Inferior parietal cortex (tissue), 1 donor: ENCODE measurements around the gene CACFD1.
"Not testable (repeated sequence)": the region's sequence is repeated elsewhere in the genome, so short reads cannot be mapped to it uniquely, and the experiment has no call there.

Experiments used
- DNase-seq: peaks from one replicate; pipeline ENCODE4 v3.0.0-alpha.2; 2016; ENCODE audit errors: extremely low spot score

The CACFD1 gene

DNA sequence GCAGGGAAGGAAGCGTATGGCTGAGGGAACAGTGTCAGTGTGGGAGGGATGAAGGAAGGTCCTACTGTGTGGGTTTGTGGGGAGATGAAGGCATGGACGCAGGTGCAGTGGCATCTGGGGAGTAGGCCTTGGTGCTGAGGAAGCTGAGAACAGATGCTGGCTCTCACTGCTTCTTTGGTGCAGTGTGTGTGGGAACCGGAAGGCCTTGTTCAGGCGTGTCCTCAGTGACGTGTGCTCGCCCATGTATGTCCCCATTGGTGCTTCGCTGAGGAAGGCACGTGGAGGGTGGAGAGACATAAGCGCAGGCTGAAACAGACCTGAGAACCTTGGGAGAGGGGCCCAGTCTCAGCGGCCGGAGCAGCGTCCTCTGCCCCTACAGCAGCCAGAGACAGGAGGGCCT, 18.9 kb upstream of the CACFD1 start:
- no peak for DNase-seq

DNA sequence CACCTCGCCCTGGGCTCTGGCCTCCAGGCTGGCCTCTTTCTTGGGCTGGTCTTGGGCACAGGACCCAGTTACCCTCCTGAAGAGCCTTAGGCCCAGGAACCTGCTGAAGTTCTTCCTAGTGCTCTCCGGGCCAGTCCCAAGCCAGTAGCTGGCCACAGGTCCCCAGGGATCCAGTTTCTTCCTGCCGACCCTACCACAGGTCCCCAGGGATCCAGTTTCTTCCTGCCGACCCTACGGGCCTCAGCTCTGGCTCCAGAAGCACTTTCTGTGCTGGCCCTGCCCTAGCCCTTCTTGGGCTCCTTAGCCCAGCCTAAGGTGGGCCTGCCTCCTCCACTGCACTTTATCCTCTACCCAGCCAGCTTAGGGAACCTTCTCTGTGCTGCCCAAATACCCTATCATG, 18.2 kb upstream of the CACFD1 start:
- DNase-seq, result no peak

DNA sequence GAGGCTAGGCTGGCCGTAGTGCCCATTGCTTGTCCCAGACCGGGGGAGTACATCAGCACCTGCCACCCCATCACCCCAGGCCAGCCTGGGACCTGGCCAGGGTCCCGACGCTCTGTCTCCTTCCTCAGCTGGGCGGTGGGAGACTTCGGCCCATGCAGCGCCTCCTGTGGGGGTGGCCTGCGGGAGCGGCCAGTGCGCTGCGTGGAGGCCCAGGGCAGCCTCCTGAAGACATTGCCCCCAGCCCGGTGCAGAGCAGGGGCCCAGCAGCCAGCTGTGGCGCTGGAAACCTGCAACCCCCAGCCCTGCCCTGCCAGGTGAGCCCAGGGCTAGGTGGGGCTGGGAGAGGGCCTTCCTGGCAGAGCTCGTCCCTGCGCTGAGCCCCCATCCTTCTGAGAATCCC, 16.5 kb upstream of the CACFD1 start:
- no peak for DNase-seq

DNA sequence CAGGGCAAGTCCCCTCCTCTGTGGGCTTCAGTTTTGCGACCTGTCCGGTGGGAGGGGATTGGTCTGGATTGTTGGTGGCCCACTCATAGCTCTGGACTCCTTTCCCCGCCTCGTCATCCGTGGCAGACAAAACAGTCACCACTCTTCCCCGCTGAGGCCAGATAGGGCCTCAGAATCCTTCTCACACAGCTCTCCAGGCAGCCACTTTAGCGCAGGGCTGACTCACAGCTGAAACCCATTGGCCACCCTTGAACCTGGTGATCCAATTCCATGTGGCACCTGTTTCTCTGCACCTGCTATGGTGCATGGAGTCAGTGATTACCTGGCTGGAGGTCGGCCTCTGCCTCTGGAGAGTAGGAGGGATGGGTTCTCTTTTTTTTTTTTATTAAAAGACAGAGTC, 15.8 kb upstream of the CACFD1 start:
- DNase-seq, result no peak

DNA sequence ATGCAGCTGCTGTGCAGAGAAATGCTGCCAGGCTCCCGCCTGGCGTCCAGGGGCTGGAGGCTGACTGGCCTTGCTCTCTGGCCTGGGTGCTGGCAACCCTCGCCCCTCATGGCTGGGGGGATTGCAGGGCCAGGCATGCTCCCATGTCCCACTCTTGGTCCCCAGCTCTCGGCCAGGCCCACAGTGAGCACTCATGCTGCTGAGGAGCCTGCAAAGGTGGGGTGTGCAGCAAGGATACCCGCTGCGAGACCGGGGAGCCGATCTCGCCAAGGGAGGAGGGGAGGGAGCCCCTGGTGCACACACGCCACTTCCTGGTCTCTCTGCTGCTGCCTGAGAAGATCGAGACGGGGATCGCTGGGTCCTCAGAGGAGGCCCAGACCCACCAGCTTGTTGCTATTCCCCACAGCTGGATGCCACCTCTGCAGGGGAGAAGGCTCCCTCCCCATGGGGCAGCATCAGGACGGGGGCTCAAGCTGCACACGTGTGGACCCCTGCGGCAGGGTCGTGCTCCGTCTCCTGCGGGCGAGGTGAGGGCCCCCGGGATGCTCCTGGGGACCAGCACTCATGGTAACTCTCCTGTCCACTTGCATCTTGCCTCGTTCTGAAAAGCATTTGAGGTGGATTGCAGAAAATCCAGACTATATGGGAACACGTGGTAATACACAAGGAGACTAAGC, 14.3 kb upstream of the CACFD1 start:
- no peak for DNase-seq

DNA sequence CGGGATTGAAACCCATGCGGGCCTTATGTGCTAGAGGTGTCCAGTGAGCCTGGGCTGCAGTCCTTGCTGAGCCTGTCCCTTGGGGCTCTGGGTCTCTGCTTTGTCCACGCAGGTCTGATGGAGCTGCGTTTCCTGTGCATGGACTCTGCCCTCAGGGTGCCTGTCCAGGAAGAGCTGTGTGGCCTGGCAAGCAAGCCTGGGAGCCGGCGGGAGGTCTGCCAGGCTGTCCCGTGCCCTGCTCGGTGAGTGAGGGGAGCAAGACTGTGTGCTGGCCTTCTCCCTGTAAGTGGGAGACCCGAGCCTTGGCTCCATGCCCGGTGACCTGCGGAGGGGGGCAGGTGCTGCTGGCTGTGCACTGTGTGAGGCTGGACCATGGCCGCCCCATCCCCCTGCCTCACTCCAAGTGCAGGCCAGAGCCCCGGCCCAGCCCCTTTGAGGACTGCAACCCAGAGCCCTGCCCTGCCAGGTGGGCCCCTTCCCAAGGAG, 11.2 kb upstream of the CACFD1 start:
- DNase-seq, result no peak

DNA sequence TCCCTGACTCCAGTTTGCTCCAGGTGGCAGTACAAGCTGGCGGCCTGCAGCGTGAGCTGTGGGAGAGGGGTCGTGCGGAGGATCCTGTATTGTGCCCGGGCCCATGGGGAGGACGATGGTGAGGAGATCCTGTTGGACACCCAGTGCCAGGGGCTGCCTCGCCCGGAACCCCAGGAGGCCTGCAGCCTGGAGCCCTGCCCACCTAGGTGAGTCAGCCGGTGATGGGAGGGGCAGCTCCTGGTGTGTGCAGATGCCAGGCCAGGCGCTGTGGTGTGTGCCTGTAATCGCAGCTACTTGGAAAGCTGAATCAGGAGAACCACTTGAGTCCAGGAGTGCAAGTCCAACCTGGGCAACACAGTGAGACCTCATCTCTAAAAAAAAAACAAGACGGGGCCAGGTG, 10.0 kb upstream of the CACFD1 start:
- DNase-seq, result no peak

DNA sequence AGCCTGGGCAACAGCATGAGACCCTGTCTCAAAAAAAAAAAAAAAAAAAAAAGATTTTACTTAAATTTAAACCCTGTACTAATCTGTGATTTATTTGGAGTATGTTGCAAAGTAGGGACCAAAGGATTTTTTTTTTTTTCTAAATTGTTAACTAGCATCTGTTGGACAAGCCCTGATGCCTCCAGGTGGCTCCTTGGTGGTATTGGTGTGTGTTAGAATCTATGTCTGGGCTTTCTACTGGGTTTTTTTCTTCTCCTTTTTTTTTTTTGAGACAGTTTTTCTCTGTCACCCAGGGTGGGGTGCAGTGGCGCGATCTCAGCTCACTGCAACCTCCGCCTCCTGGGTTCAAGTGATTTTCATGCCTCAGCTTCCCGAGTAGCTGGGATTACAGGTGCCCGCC, 7.9 kb upstream of the CACFD1 start:
- DNase-seq, result not testable (repeated sequence)

DNA sequence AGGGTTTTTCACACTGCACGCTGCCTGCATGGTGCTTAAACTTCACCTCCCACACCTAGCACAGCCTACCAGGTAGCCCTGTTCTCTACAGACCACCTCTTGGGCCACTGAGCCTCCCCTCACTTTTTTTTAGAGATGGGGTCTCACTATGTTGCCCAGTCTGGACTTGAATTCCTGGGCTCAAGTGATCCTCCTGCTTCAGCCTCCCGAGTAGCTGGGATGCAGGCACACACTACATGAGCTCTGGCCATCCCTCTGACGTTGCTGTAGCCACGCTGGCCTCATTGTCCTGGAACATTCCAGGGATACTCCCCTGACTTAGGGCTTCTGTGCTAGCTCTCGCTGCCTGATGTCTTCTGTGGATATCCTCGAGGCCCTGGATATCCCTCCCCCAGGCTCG, 7.2 kb upstream of the CACFD1 start:
- no peak for DNase-seq

DNA sequence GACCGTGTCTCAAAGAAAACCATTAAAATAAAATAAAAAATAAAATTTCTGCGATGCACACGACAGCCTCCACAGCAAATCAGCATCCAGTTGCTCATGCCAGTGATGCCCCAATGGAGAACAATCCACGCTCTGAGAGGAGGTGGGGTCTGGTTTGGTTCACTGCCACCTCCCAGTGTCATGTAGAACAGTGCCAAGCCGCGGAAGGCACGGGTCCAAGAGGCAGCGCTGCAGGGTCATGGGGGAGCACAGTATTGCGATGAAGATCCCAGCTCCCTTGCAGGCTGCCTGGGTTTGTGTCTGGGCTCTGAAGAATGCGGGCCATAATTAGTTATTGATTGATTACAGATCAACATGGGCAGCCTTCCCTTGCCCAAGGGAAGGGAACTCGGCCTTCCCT, 6.1 kb upstream of the CACFD1 start:
- DNase-seq, result no peak

DNA sequence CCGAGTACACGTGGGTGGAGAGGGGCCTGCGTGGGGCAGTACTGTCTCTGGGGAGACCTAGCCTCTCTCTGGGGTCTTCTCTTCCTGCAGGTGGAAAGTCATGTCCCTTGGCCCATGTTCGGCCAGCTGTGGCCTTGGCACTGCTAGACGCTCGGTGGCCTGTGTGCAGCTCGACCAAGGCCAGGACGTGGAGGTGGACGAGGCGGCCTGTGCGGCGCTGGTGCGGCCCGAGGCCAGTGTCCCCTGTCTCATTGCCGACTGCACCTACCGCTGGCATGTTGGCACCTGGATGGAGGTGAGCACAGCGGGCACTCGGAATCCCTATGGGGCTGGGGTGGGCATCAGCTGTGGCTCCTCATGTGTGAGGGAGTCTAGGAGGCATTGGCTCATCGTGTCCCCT, 5.5 kb upstream of the CACFD1 start:
- no peak for DNase-seq

DNA sequence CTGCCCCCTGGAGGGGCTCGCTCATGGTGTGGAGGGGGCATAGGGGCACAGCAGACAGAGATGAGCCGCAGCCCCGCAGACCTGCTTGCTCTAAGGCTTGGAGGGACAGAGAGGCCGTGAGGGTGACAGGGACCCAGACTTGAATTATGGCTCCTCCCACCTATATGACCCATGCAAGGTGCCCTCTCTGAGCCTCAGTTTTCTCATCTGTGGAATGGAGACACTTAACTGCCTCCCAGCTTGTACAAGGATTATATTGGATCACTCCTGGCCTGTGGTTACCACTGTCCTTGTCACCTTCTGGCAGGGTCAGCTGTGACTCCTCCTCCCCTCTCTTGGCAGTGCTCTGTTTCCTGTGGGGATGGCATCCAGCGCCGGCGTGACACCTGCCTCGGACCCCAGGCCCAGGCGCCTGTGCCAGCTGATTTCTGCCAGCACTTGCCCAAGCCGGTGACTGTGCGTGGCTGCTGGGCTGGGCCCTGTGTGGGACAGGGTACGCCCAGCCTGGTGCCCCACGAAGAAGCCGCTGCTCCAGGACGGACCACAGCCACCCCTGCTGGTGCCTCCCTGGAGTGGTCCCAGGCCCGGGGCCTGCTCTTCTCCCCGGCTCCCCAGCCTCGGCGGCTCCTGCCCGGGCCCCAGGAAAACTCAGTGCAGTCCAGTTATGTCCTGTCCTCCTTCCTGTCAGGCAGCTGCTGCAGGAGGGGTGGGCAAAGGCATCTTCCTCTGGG, 4.7 kb upstream of the CACFD1 start:
- no peak for DNase-seq

DNA sequence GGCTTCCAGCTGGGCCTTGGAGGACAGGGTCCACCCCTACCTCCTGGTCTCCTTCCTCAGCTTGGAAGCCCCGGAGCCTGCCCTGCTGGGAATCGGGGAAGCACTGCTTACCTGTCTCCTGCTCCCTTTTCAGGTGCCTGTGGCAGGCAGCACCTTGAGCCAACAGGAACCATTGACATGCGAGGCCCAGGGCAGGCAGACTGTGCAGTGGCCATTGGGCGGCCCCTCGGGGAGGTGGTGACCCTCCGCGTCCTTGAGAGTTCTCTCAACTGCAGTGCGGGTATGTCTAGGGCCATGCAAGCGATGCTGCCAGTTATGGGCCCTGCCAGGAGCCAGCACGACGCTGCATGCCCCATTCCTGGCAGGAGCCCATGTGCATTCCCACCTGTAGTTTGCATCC, 3.8 kb upstream of the CACFD1 start:
- no peak for DNase-seq

DNA sequence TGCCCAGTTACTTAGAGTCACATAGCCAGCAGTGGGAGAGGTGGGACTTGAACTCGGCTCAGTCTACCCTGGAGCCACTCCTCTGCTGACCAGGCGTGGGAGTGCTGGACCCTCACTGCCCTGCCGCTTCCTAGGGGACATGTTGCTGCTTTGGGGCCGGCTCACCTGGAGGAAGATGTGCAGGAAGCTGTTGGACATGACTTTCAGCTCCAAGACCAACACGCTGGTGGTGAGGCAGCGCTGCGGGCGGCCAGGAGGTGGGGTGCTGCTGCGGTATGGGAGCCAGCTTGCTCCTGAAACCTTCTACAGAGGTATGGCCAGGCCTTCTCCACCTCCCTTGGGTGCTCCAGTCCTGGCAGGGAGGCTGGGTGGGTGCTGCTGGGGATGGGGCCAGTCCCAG, 3.4 kb upstream of the CACFD1 start:
- no peak for DNase-seq

DNA sequence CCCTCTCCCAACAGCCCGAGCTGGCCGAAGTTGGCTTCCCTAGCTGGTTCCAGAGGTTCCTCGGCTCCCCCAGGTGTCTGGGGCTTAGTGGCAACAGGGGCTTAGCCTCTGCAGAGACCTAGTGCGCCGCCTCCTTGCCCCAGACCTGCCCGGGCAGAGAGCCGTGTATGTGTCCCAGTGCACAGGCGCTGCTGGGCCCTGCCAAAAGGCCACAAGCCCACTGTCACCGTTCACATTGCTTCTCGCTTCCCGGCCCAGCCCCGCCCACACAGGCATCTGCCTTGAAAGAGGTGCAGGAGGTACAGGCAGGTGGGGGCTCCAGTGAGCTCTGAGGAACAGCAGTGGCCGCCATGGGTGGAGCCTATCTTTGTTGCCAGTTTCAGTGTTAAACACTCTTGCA, 2.5 kb upstream of the CACFD1 start:
- no peak for DNase-seq

DNA sequence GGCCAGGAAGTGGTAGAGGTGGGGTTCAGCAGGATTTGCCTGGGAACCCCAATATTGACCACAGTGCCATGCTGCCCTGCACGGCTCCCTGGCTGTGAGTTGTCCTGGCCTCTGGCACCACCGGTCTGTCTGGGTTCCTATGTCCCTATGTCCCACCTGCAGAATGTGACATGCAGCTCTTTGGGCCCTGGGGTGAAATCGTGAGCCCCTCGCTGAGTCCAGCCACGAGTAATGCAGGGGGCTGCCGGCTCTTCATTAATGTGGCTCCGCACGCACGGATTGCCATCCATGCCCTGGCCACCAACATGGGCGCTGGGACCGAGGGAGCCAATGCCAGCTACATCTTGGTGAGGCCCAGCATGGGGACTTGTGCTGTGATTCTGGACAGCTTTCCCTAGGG, 2.0 kb upstream of the CACFD1 start:
- DNase-seq, result no peak

DNA sequence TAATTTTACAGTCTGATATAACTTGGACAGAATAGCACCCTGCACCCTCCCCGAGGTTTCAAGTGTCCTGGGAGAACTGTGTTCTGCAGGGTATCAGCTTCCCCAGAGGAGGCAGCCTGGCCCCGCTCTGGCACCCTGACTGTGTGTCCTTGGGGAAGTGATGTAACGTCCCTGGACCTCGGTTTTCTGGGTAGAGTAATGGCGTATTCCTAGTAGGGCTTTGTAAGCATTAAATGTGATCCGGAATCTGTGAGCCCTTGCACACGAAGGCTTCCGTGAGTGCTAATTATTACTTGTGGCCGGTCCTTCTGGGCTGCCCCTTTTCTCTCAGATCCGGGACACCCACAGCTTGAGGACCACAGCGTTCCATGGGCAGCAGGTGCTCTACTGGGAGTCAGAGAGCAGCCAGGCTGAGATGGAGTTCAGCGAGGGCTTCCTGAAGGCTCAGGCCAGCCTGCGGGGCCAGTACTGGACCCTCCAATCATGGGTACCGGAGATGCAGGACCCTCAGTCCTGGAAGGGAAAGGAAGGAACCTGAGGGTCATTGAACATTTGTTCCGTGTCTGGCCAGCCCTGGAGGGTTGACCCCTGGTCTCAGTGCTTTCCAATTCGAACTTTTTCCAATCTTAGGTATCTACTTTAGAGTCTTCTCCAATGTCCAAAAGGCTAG, 1.0 kb upstream of the CACFD1 start:
- no peak for DNase-seq

DNA sequence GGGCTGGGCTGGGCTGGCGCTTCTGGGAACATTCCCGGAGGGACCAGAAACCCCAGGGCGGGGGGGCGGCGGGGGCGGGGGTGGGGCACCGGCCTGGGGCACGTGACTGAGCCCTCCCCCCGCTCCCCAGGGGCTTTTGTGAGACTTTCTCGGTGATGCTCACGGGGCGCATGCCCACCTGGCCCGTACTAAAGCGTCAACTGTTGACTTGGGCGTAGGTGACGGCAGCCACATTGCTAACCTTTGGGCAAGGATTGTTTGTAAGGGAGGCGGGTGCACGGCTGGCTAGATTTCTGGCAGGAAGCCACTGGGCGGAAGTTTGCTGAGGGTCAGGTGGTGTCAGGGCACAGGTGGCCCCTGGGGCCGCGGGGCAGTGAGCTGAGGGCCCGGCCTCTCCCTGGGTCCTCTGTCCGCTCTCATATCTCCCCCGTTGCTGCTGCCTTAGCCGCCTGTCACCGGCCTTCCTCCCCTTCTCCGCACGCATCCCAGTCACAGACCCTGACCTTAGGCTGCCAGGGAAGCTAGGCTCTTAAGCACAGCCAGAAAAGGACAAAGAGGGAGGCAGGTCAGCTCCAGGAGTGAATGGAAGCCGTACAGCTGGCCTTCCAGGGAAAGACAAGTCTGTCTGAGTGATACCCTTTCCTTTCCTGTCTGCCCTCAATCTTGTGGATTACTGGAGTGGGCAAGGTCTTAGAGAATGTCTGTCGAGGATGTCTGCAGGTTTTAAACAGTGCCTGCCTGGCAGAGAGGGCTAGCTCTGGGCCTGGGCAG, 812 bp downstream of the CACFD1 start:
- DNase-seq, result no peak

DNA sequence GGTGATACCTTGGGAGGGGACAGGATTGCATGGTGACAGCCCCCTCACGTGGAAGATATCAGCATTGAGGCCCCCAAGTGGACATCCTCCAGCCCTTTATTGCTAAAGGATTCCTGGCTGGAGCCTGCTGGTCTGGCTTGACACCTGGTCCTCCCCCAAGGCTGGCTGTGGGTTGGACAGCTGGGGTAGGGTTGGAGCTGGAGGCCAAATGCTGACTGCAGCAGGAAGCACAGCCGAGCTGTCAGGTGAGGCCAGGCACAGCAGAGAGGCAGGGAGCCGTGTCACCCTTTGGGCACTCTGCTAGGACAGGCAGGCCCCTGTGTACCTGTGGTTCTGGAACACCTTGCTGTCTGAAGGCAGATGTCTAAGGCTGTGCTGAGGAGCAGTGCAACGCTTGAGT, 2.2 kb downstream of the CACFD1 start:
- no peak for DNase-seq

DNA sequence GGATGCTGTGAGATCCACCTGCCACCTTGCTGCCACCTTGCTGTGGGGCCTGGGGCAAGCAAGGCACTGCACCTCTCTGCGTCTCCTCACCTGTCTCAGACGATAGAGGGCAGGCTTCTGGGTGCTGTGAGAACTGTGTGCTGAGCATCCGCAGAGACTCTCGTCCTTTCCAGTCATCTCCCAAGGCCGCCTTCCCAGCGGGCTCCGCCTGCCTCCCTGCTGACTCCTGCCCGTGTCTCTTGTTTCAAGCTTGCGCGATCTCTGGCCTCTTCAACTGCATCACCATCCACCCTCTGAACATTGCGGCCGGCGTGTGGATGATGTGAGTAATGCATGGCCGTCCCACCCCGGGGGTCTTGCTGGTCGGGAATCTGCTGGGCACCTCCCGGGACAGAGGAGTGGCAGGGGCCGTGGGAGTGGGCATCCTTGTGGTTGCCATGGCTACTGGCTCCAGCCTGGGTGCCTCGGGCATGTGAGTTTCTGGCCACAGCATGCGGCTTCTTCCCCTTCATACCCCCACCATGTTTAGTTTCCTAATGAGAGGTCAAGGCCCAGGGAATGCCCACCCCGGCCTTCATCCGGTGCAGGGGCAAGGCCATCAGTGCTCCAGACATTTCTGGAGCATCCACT, 3.6 kb downstream of the CACFD1 start:
- DNase-seq, result no peak

DNA sequence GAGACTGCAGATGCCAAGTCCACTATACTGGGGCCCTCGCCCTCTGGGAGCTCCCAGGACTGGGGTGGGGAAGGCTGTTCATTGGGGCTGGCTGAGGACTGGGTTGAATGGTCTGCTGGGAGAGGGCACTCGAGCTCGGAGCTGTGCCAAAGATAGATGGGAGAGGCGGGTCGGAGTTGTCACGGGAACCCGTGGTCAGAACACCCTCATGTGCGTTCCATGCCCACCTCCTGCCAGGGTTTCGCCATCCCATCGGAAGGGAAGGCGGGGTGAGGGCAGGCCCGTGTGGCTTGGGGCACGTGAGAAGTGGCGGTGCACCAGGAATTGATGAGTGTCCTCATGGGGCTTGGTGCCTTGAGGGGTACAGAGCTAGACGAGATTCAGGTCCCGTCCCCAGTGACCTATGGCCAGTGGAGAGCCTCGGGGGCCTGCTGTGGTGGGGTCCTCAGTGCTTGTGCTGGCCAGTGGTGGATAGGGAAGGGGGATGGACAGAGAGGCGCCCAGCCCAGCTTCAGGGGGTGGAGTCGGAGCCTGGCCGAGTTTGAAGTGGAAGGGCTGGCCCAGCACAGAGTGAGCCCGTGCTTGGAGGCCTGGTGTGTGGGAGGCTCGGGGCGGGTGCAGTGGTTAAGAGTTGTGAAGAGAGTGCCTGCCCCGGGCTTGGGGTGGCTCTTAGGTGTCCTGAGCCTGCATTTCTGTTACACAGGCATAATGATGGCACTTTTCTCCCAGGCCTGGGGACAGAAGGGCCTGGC, 4.3 kb downstream of the CACFD1 start:
- DNase-seq, result no peak
